Spleen (tissue), 7 donors: Measurements from ENCODE around the gene MYO3B.

ENCODE experiments used
- POLR2A ChIP-seq, 3 donors: fragments of 450-650 bp; IDR thresholded peaks; one replicate each; pipeline ENCODE4 v1.5.1; 2017; ENCODE audit warnings: antibody characterized with exemption in 3 of 3, mild to moderate bottlenecking in 1 of 3
- POLR2AphosphoS5 ChIP-seq, 3 donors: sonication (generic); formaldehyde crosslinking; IDR thresholded peaks; one replicate each; pipeline ENCODE4 v1.5.1; 2017; ENCODE audit warnings: antibody characterized with exemption in 3 of 3
- TF ChIP-seq, protein P1 (sequence below), 11 experiments: fragments of 200-600 bp in 7 of 11; fragments of 450-650 bp in 4 of 11; sonication (generic) in 4 of 11; IDR thresholded peaks in 8 of 11; conservative IDR thresholded peaks in 3 of 11; 1 replicate in 7 of 11; 2 replicates in 4 of 11; pipeline versions ENCODE4 v1.4.0 to v1.8.0; 2016 to 2021; ENCODE audit warnings: antibody characterized with exemption in 11 of 11, inconsistent platforms in 4 of 11, mild to moderate bottlenecking in 1 of 11
- donor health status: DM: no; HTN: no; CAD: no; lungs with moderate emphysema.
- donor health status: DM: no; HTN: no; CAD: no.
- donor health status: DM: no; HTN: no; CAD: no.

DNA sequence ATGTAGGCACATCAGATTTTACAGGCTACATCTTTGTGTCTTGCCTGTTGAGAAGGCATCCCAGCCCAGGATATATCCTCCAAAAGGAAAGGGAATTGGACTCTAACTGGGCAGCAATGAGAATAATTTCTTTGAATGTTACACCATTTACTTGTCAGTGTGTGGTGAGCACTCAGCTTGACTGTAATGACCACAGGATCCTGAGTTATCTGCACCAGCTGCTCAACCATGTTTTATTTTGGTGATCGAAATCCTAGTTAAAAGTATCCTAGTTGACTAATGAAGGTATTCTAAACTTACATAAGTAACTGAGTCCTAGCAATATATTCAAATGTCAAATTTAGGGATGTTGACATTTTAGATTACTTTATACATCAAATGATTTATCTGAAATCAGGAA lies 123.0 kb downstream of the MYO3B start:
- TF ChIP-seq, protein P1, sequence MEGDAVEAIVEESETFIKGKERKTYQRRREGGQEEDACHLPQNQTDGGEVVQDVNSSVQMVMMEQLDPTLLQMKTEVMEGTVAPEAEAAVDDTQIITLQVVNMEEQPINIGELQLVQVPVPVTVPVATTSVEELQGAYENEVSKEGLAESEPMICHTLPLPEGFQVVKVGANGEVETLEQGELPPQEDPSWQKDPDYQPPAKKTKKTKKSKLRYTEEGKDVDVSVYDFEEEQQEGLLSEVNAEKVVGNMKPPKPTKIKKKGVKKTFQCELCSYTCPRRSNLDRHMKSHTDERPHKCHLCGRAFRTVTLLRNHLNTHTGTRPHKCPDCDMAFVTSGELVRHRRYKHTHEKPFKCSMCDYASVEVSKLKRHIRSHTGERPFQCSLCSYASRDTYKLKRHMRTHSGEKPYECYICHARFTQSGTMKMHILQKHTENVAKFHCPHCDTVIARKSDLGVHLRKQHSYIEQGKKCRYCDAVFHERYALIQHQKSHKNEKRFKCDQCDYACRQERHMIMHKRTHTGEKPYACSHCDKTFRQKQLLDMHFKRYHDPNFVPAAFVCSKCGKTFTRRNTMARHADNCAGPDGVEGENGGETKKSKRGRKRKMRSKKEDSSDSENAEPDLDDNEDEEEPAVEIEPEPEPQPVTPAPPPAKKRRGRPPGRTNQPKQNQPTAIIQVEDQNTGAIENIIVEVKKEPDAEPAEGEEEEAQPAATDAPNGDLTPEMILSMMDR (IDR thresholded peaks at IDR 0.05 in 8 of 11, conservative IDR thresholded peaks at IDR 0.05 in 3 of 11): no peak
- TF ChIP-seq POLR2A (IDR thresholded peaks at IDR 0.05) (no peak), POLR2AphosphoS5 (IDR thresholded peaks at IDR 0.05) (no peak)
